CD4-positive, alpha-beta T cell (primary cell): ENCODE data around the gene SPSB1. TPM values are rescaled to one million over a fixed set of nuclear protein-coding genes. Genes with fewer than 3 reads are reported as not detected.

ENCODE experiments used
- ATAC-seq: fragments of 200-7000 bp; cut with Tn5 transposase; one replicate; pipeline ENCODE4 v1.10.0; 2022; ENCODE audit warnings: mild to moderate bottlenecking; ENCODE audit not compliant: poor library complexity
- CTCF ChIA-PET: fragments of 350-600 bp; sonication (Branson Sonifier 250); formaldehyde crosslinking; loops from one replicate; lab custom pipeline; 2021; ENCODE audit warnings: antibody characterized with exemption, inconsistent platforms; lab: Charles Lee
- POLR2A ChIA-PET: fragments of 350-600 bp; sonication (Branson Sonifier 250); formaldehyde crosslinking; loops from one replicate; lab custom pipeline; 2021; ENCODE audit warnings: antibody characterized with exemption, inconsistent platforms; lab: Charles Lee
- DNase-seq, 14 experiments: peaks; one replicate each; pipeline ENCODE4 v3.0.0-alpha.2; 2013 to 2020; ENCODE audit warnings: mixed read lengths in 2 of 14
- H3K27ac ChIP-seq, 2 donors: one replicate each; pipeline versions ENCODE4 v1.5.1 to v1.7.0; 2013; ENCODE audit warnings: low read length in 2 of 2, low read depth in 1 of 2, mild to moderate bottlenecking in 1 of 2
- H3K27me3 ChIP-seq, 2 experiments: 1 replicate in 1 of 2; 2 replicates in 1 of 2; pipeline versions ENCODE4 v1.6.1 to v1.7.0; 2013; ENCODE audit warnings: low read length in 2 of 2, control low read depth in 1 of 2, mild to moderate bottlenecking in 1 of 2, moderate library complexity in 1 of 2; ENCODE audit not compliant: insufficient read depth in 2 of 2, control insufficient read depth in 1 of 2
- H3K36me3 ChIP-seq: one replicate; pipeline ENCODE4 v1.6.1; 2013; ENCODE audit warnings: low read length, control low read depth; ENCODE audit not compliant: insufficient read depth
- H3K4me1 ChIP-seq: one replicate; pipeline ENCODE4 v1.6.1; 2013; ENCODE audit warnings: low read length, control low read depth; ENCODE audit not compliant: insufficient read depth
- H3K4me3 ChIP-seq: one replicate; pipeline ENCODE4 v1.5.1; 2013; ENCODE audit warnings: mild to moderate bottlenecking, low read length, moderate library complexity
- H3K9me3 ChIP-seq, 2 experiments: 1 replicate in 1 of 2; 2 replicates in 1 of 2; pipeline versions ENCODE4 v1.6.1 to v1.7.0; 2013; ENCODE audit warnings: low read length in 2 of 2, mild to moderate bottlenecking in 2 of 2, control low read depth in 1 of 2, moderate library complexity in 1 of 2; ENCODE audit not compliant: control insufficient read depth in 1 of 2, insufficient read depth in 1 of 2
- H3K27ac Mint-ChIP-seq: one replicate; pipeline ENCODE4 v1.8.0; 2020; ENCODE audit warnings: mixed read lengths
- H3K27me3 Mint-ChIP-seq: one replicate; pipeline ENCODE4 v1.8.0; 2021; ENCODE audit warnings: mixed read lengths
- H3K36me3 Mint-ChIP-seq: one replicate; pipeline ENCODE4 v1.8.0; 2021; ENCODE audit warnings: low read depth, mixed read lengths
- H3K4me1 Mint-ChIP-seq: one replicate; pipeline ENCODE4 v1.8.0; 2021; ENCODE audit warnings: low read depth, mixed read lengths
- H3K4me3 Mint-ChIP-seq: one replicate; pipeline ENCODE4 v1.8.0; 2020; ENCODE audit warnings: mild to moderate bottlenecking, mixed read lengths
- H3K9me3 Mint-ChIP-seq: one replicate; pipeline ENCODE4 v1.8.0; 2020; ENCODE audit warnings: mixed read lengths
- intact Hi-C, 2 experiments: fragments of 100-400 bp; cut with DNase I in 1 of 2; cut with micrococcal nuclease in 1 of 2; formaldehyde crosslinking; loops; one replicate each; pipeline versions ENCODE4 v1.15.1 to v1.9.0; 2023 to 2025; cut with DNase I, micrococcal nuclease
- total RNA-seq, 174 experiments: library from RNA in 2 of 174; stranded (reverse) in 2 of 174; gene quantifications; one replicate each; pipeline ENCODE4 v1.2.3 and lab custom pipeline; 2021 to 2026
- TF ChIP-seq, protein P1 (sequence below): fragments of 200-600 bp; IDR thresholded peaks from one replicate; pipeline ENCODE4 v1.8.0; 2022; ENCODE audit warnings: antibody characterized with exemption, mild to moderate bottlenecking

SPSB1 gene
- total RNA-seq, 2 experiments from 2014 or later: 1.9 to 2.3 TPM

DNA sequence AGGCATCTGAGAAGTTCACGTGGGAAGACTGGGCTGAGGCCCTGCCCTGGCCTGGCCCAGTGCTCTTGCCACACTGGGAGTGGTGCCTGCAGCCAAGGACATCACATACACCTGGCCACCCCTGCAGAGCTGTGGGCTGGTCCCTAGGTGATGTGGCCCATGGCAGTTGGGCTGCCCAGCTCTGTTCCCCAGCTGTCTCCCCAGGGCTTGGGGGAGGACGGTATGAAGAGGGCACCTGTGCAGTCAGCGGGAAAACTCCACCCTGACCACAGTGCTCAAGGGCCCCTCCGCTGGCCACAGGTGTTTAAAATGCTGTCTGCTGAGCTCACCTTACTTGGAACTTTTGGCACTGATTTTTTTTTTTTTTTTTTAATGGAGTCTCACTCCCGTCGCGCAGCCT is 126.2 kb downstream of the SPSB1 start:
- Histone ChIP-seq H3K4me1 (peaks cover 57% of the 10 kb centered on the region), H3K27ac (no peak overlapping the region), H3K4me3 (no peak overlapping the region), H3K36me3 (no peaks in the 10 kb centered on the region), H3K27me3 (no peaks in the 10 kb centered on the region), H3K9me3 (peaks cover 0 to 7% of the 10 kb centered on the region in 2 experiments)
- H3K4me3 Mint-ChIP-seq: no peak overlapping the region
- POLR2A ChIA-PET: no interaction called here
- ATAC-seq (no peak), DNase-seq (no peak)
- no peak overlapping the region for H3K27ac Mint-ChIP-seq
- H3K9me3 Mint-ChIP-seq: no peaks in the 10 kb centered on the region
- CTCF ChIA-PET: no interaction called here
- intact Hi-C loops: no loop called here
- H3K36me3 Mint-ChIP-seq: no peaks in the 10 kb centered on the region
- H3K27me3 Mint-ChIP-seq: no peaks in the 10 kb centered on the region
- peaks cover 61% of the 10 kb centered on the region for H3K4me1 Mint-ChIP-seq
- TF ChIP-seq, protein P1, sequence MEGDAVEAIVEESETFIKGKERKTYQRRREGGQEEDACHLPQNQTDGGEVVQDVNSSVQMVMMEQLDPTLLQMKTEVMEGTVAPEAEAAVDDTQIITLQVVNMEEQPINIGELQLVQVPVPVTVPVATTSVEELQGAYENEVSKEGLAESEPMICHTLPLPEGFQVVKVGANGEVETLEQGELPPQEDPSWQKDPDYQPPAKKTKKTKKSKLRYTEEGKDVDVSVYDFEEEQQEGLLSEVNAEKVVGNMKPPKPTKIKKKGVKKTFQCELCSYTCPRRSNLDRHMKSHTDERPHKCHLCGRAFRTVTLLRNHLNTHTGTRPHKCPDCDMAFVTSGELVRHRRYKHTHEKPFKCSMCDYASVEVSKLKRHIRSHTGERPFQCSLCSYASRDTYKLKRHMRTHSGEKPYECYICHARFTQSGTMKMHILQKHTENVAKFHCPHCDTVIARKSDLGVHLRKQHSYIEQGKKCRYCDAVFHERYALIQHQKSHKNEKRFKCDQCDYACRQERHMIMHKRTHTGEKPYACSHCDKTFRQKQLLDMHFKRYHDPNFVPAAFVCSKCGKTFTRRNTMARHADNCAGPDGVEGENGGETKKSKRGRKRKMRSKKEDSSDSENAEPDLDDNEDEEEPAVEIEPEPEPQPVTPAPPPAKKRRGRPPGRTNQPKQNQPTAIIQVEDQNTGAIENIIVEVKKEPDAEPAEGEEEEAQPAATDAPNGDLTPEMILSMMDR: no peak

Other genes with a start within 250 kb of the SPSB1 start
- gene SLC2A5, start 223.3 kb upstream of the SPSB1 start, total RNA-seq: not detected
- 1 to 10 TPM; 2.1 to 5.1 TPM for gene GPR157, start 163.8 kb upstream of the SPSB1 start, total RNA-seq
- 10 to 100 TPM; 13.6 to 13.9 TPM for gene H6PD, start 58.1 kb upstream of the SPSB1 start, total RNA-seq
- gene SLC25A33, start 246.6 kb downstream of the SPSB1 start, total RNA-seq: 1 to 10 TPM; 5.9 to 6.6 TPM